Stimulated activated CD8-positive, alpha-beta memory T cell treated with anti-CD3 and anti-CD28 coated beads, Interleukin-4, amount 100 ng/mL, for 4 hours (primary cell): Measurements from ENCODE around the gene TSSK2.

Source experiments
- DNase-seq, 2 donors: peaks; one replicate each; pipeline ENCODE4 v3.0.0-alpha.2; 2020; ENCODE audit warnings: low read depth in 2 of 2, low spot score in 1 of 2

TSSK2 gene

GRCh38 chr22:19122752-19123492 is 8.2 kb upstream of the TSSK2 start:
- no peak for DNase-seq

- no peak for DNase-seq
Observed at GRCh38 chr22:19123936-19124335, 7.2 kb upstream of the TSSK2 start.

GRCh38 chr22:19124377-19124776 is 6.7 kb upstream of the TSSK2 start:
- DNase-seq = no peak

- no peak for DNase-seq
Observed at GRCh38 chr22:19125011-19125410, 6.1 kb upstream of the TSSK2 start.

- no peak for DNase-seq
Observed at GRCh38 chr22:19125474-19126308, 5.4 kb upstream of the TSSK2 start.

- DNase-seq = no peak
Observed at GRCh38 chr22:19126309-19127273, 4.5 kb upstream of the TSSK2 start.

- DNase-seq = no peak
Observed at GRCh38 chr22:19127329-19128008, 3.6 kb upstream of the TSSK2 start.

- DNase-seq = no peak
Observed at GRCh38 chr22:19128009-19128401, 3.1 kb upstream of the TSSK2 start.

GRCh38 chr22:19128946-19129727 is 2.0 kb upstream of the TSSK2 start:
- no peak for DNase-seq

- DNase-seq = no peak
Observed at GRCh38 chr22:19129871-19130270, 1.2 kb upstream of the TSSK2 start.

GRCh38 chr22:19131685-19132015 is 542 bp downstream of the TSSK2 start:
- no peak for DNase-seq

- no peak for DNase-seq
Observed at GRCh38 chr22:19132153-19132552, 1.0 kb downstream of the TSSK2 start.

GRCh38 chr22:19132693-19133400 is 1.7 kb downstream of the TSSK2 start:
- DNase-seq = no peak

- no peak for DNase-seq
Observed at GRCh38 chr22:19133561-19133960, 2.5 kb downstream of the TSSK2 start.

GRCh38 chr22:19134176-19134831 is 3.2 kb downstream of the TSSK2 start:
- no peak for DNase-seq

GRCh38 chr22:19134874-19135273 is 3.8 kb downstream of the TSSK2 start:
- no peak for DNase-seq

GRCh38 chr22:19136915-19137314 is 5.8 kb downstream of the TSSK2 start:
- no peak for DNase-seq

GRCh38 chr22:19137384-19138216 is 6.5 kb downstream of the TSSK2 start:
- DNase-seq = no peak
